HEK293T (cell line): ENCODE data around the gene ESD.

Experiments
- ARNT ChIP-seq: fragments of 450-650 bp; IDR thresholded peaks from 2 replicates; pipeline ENCODE4 v1.6.1; 2017; ENCODE audit warnings: mild to moderate bottlenecking
- BHLHE40 ChIP-seq: fragments of 450-650 bp; IDR thresholded peaks from 2 replicates; pipeline ENCODE4 v1.6.1; 2016; ENCODE audit warnings: mild to moderate bottlenecking, moderate library complexity, borderline replicate concordance
- ELF4 ChIP-seq: fragments of 450-650 bp; IDR thresholded peaks from 2 replicates; pipeline ENCODE4 v1.6.1; 2017; ENCODE audit warnings: antibody characterized with exemption
- FOXA1 ChIP-seq: fragments of 450-650 bp; IDR thresholded peaks from 2 replicates; pipeline ENCODE4 v1.6.1; 2016; ENCODE audit warnings: mild to moderate bottlenecking
- FOXK2 ChIP-seq: fragments of 450-650 bp; IDR thresholded peaks from 2 replicates; pipeline ENCODE4 v1.6.1; 2016; ENCODE audit warnings: mild to moderate bottlenecking
- FOXM1 ChIP-seq: fragments of 450-650 bp; IDR thresholded peaks from 2 replicates; pipeline ENCODE4 v1.6.1; 2017; ENCODE audit warnings: mild to moderate bottlenecking, borderline replicate concordance
- HDGF ChIP-seq: fragments of 450-650 bp; IDR thresholded peaks from 2 replicates; pipeline ENCODE4 v1.6.1; 2017; ENCODE audit warnings: antibody characterized with exemption, borderline replicate concordance
- L3MBTL2 ChIP-seq: fragments of 450-650 bp; conservative IDR thresholded peaks from 2 replicates; pipeline ENCODE4 v1.6.1; 2016; ENCODE audit warnings: mild to moderate bottlenecking
- LEF1 ChIP-seq: fragments of 450-650 bp; IDR thresholded peaks from 2 replicates; pipeline ENCODE4 v1.6.1; 2017; ENCODE audit warnings: mild to moderate bottlenecking, borderline replicate concordance
- NFRKB ChIP-seq: fragments of 450-650 bp; IDR thresholded peaks from 2 replicates; pipeline ENCODE4 v1.6.1; 2016; ENCODE audit warnings: mild to moderate bottlenecking, moderate library complexity
- SP1 ChIP-seq: fragments of 450-650 bp; IDR thresholded peaks from 2 replicates; pipeline ENCODE4 v1.6.1; 2017
- SUZ12 ChIP-seq: fragments of 450-650 bp; IDR thresholded peaks from 2 replicates; pipeline ENCODE4 v1.6.1; 2016; ENCODE audit warnings: mild to moderate bottlenecking
- TARDBP ChIP-seq: fragments of 450-650 bp; IDR thresholded peaks from 2 replicates; pipeline ENCODE4 v1.6.1; 2016
- TF ChIP-seq, protein P1 (sequence below): fragments of 450-650 bp; IDR thresholded peaks from 2 replicates; pipeline ENCODE4 v1.6.1; 2016

DNA sequence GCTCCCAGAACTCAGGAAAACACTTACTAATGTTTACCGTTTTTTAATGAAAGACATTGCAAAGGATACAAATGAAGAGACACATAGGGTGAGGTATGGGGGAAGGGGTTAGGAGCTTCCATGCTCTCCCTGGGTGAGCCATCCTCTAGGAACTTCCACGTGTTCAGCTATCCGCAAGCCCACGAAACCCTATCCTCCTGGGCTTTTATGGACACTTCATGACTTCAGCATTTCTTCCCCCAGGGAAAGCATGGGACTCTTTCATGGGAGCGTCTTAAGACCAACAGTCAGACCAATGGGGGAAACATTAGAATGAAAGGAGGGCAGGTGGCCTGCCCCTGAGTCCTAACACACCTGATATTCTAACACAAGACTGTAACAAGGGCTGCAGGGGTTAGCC is 6.6 kb upstream of the ESD start:
- no peak for TF ChIP-seq BHLHE40
- no peak for TF ChIP-seq ARNT
- TF ChIP-seq TARDBP: no peak
- TF ChIP-seq FOXA1: no peak
- TF ChIP-seq SUZ12: no peak
- TF ChIP-seq HDGF: no peak
- no peak for TF ChIP-seq SP1
- TF ChIP-seq LEF1: no peak
- no peak for TF ChIP-seq L3MBTL2
- TF ChIP-seq FOXM1: no peak
- TF ChIP-seq NFRKB: no peak
- TF ChIP-seq, protein P1, sequence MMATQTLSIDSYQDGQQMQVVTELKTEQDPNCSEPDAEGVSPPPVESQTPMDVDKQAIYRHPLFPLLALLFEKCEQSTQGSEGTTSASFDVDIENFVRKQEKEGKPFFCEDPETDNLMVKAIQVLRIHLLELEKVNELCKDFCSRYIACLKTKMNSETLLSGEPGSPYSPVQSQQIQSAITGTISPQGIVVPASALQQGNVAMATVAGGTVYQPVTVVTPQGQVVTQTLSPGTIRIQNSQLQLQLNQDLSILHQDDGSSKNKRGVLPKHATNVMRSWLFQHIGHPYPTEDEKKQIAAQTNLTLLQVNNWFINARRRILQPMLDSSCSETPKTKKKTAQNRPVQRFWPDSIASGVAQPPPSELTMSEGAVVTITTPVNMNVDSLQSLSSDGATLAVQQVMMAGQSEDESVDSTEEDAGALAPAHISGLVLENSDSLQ: no peak
- no peak for TF ChIP-seq ELF4
- no peak for TF ChIP-seq FOXK2
